HG02938 (cell line): Measurements from ENCODE around the gene HRK.
A peak's percentile ranks its signal among the peaks of the same experiment; 100 is the strongest.

Source experiments
- ATAC-seq: cut with Tn5 transposase; IDR thresholded peaks from one replicate; pipeline ENCODE4 v1.9.1; 2021; ENCODE audit warnings: mild to moderate bottlenecking, moderate library complexity; ENCODE audit not compliant: unreplicated experiment

HRK gene

DNA sequence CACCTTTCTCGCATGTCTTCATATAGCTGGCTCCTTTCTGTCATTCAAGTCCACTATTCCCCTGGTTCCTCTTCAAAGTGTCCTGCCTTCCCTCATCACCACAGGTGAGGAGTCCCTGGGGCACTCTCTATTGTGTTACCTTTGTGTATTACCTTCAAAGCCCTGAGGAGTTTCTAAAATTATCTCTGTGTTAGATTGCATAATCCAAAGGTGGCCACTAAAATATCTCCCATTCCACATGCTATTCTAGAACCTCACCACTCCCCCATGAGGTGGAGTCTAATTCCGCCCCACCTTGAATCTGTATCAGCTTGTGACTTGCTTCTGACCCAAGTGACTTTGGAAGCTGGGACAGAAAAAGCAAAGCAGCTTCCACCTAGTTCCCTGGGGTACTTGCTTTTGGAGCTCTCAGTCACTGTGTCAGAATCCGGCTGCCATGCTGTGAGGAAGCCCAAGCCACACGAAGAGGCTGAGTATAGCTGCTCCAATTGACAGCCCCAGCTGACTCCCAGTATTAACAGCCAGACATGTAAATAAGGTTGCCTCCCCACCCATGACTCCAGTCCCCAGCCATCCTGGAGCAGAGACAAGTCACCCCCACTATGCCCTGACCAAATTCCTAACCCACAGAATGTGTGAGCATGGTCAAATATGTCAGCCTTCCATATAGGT is 6.8 kb downstream of the HRK start:
- no peak for ATAC-seq

DNA sequence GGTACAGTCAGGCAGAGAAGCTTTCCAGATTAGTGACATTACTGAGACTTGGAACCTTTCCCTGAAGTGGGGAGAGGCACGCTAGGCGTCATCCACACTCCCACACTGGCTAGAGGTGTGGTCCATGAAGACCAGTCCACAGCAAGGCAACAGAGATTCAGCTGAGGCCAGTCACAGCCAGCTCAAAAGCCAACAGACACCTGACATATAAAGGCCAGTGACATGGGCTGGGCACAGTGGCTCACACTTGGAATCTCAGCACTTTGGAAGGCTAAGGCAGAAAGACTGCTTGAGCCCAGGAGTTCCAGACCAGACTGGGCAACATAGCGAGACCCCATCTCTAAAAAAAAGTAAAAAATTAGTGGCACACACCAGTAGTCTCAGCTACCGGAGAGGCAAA is 10.9 kb downstream of the HRK start:
- no peak for ATAC-seq

DNA sequence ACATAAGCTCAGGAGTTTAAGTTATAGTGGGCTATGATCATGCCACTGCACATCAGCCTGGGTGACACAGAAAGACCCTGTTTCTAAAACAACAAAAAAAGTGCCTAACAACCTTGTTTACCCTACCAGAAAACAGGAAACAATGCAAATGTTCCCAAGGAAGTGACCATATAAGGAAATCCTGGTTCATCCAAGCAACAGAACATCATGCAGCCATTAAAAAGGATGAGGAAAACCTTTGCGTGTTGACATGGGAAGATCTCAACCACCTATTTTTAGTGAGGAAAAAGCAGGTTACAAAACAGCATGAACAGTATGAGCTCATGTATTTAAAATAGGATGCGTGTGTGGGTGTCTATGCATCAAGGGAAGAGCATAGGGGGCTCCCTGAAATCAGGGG is 13.7 kb downstream of the HRK start:
- ATAC-seq = no peak

DNA sequence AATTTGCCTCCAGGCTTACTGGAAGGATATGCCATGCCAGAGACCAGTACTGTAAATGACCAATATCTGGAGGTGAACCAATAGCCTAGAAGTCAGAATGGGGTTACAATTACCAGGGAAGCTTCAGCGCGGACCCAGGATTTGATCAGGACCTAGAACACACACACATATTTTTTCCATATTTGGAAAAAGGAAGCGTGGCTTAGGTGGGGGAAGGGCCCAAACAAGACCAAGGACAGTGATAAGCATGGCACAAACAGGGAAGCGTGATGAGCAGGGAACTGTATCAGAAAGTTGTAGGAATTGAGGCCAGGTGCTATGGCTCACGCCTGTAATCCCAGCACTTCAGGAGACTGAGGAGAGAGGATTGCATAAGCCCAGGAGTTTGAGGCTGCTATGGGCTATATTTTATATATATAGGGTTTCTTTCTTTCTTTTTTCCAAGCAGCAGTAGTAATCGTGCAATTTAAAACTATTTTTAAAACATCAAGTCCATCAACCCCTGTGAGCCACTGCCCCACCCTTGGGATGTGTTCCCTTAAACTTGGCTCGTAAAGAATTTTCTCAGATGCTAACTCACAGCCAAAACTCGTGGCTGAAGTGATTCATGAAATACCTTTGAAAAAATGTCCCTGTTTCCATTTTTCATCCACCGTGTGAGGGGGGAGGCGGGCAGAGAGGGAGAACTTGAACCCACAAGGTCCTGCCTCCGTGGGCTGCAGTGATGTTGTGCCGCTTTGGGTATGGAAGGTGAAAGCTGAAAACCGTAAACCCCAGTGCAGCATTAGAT is 16.7 kb downstream of the HRK start:
- no peak for ATAC-seq

DNA sequence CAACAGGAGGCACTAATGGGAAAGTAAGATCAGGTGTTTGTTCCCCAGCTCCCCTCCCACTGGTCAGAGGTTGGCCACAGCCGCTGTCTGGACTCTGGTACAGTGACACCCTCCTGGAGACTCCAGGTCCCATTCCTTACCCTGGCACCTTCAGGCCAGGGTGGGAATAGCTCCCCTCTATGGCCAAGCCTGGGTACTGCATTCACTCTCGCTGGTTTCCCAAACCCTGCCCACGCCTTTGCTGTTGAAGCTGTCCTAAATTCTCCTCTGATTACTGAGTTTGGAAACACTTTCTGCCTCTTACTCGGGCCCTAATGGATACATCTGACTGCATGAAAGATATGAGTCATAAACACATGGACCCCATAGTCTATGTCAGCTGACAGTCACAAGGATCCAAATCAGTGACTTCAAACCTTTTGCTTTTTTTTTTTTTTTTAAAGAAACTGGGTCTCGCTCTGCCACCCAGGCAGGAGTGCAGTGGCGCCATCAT is 17.9 kb downstream of the HRK start:
- no peak for ATAC-seq

DNA sequence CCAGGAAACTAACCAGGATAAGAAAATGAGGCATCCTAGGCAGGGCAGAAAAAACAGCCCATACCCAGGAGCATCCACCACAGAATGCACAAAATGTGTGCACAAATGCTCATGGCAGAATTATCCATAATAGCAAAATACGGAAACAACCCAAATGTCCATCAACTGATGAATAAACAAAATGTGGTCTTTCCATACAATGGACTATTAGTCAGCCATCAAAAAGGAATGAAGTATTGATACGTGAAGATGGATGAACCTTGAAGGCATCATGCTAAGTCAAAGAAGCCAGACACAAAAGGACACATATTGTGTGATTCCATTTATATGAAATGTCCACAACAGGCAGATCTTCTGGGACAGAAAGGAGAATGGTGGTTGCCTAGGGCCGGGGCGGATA is 19.1 kb downstream of the HRK start:
- no peak for ATAC-seq

DNA sequence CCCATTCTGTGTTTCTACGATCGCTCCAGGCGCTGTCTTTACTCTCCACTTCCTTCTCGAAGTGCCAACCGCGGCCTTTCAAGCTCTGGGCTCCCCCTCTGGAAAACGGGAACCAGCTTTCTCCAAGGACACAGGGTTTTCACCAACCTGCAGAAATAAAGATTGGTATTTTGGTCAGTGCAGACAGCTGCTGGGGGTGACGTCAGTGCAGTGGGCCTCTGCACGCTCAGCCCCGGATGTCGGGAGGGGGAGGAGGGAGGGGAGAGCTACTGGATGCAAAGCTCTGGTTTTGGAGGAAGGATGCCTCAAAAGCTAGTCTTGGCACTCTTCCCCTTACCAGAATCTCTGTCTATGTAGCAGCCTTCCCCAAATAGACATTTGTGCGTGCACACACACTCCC is 19.9 kb downstream of the HRK start:
- ATAC-seq = peak; percentile 84

DNA sequence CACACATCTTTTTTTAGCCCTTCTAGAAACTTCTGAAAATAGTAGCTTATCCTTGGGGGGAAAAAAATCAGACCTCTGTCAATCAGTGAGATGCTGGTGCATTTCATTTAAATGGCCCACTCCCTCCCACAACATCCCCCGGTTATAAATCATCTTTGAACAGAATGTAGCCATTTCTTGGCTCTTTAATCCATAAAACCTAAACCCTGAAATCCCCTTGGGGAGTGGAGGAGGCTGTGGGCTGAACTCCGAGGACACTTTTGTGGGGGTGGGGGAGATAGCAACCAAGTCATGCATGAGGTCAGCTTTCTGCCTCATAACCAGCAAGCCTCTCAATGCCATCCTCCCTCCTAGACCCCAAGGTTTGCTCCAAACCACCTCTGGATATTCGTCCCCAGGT is 21.0 kb downstream of the HRK start:
- no peak for ATAC-seq

DNA sequence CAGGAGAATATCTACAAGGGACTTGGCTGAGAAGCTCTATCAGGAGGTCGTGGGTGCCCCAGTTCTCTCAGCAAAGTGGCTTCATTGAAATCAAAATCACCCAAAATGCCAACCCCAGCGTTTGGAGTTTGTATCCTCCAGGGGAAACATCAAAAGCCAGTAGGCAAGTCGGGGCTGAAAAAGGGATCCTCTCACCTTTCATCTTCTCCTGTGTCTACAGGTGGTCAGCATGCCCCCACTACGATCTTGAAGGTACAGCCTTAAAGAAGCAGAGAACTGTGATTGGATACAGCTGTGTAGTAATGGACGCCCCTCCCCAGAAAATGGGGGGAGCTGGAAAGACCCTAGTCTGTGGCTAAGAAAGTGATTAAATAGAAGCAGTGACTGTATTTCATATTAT is 22.2 kb downstream of the HRK start:
- no peak for ATAC-seq

DNA sequence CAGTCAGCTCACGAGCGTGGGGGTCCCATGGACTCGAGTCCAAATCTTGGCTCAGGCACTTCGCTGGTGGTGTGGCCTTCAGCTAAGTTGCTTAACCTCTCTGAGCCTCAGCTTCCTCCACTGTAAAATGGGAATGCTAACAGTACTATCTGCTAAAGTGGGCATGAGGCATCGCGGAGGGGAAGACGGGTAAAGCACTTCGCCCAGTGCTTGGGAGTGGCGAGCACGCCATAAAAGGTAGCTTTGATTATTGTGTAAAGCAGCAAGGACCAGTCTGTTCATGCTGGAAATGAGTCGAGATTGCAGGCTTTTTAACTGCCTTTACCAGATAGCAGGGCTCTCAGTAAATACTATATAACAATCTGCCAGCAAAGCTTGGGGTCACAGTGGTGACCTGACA is 24.5 kb downstream of the HRK start:
- ATAC-seq = no peak

DNA sequence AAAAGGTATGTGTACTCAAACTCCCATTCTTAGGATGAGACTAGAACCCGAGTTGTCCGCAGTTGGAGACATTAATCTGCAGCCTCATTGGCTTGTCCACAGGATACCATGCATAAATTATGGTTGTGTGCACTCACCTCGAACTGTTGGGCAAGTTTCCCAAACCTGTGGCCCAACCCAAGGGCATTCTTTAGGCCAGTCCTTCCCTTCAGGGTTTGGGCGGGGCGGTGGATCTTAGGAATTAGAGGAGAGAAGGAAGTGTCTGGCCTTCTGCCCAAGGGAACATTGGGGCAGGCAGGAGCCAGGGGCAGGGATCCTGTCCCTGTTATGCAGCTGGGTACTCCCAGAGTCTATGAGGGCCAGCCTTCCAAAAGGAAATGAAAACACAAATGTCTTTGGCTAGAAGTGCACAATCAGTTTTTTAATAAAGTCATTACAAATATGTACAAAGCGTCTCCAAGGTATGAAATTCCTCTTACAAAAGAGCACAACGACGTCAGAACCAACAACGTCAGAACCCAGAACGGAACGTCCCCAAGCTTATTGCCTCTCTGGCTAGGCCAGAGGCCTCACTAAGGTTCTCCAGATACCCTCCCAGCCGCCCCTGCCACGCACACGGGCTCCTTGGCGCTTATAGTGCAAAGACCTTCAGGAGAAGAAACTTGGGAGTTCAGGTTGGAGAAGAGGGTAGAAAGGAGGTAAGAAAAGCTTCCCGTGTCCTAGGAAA is 25.3 kb downstream of the HRK start:
- no peak for ATAC-seq

DNA sequence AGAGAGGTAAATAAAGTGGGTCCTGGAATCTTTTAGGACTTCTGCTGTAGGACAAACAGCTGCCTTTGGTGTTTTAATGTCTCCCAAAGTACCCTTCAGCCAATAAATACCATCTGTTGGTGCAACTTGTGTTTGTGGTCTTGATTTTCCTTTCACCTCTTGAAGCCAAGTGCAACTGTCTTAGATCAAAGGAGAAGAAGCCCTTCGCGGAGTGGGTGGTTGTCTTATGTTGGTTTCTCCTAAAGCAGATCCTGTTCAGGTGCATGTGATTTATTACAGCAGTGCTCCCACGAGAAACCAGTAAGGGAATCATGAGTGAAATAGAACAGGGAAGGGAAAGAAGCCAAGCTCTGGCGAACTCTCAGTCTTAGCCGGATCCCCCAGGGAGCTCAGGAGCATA is 27.7 kb downstream of the HRK start:
- ATAC-seq = no peak

DNA sequence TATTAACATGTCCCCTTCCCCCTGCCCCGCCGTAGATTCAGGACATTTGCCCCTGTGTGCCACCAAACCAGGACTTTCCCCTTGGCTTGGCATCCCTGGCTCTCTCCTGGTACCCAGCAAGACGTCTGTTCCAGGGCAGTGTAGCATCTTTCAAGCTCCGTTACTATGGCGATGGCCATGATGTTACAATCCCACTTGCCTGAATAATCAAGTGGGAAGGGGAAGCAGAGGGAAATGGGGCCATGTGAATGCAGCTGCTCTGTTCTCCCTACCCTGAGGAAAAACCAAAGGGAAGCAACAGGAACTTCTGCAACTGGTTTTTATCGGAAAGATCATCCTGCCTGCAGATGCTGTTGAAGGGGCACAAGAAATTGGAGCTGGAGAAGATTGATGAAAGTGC is 28.9 kb downstream of the HRK start:
- no peak for ATAC-seq

DNA sequence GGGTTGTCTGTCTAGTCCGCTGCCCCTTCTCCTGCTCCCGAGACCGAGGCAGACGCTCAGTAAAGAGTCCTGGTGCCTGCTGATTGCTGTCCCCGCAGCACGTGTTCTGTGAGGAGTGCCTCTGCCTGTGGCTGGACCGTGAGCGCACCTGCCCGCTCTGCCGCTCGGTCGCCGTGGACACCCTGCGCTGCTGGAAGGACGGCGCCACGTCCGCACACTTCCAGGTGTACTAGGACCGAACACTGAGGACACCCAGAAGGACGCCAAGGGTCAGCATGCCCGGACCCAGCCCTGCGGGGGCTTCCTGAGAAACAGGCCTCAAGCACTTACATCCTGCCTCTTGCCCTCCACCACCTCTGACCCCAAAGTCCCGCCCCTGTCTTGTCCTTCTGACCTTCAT is 32.0 kb downstream of the HRK start:
- no peak for ATAC-seq

DNA sequence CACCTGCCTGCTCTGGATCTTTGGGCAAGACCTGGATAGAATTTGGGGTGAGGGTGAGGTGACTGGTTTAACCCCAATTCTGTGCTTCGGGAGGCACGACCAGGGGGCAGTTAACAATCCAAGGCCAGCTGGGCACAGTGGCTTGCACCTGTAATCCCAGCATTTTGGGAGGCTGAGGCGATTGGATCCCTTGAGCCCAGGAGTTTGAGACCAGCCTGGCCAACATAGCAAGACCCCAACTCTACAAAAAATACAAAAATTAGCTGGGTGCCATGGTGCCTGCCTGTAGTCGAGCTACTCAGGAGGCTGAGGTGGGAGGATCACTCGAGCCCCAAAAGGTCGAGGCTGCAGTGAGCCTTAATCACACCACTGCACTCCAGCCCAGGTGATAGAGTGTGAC is 38.2 kb downstream of the HRK start:
- ATAC-seq = no peak

DNA sequence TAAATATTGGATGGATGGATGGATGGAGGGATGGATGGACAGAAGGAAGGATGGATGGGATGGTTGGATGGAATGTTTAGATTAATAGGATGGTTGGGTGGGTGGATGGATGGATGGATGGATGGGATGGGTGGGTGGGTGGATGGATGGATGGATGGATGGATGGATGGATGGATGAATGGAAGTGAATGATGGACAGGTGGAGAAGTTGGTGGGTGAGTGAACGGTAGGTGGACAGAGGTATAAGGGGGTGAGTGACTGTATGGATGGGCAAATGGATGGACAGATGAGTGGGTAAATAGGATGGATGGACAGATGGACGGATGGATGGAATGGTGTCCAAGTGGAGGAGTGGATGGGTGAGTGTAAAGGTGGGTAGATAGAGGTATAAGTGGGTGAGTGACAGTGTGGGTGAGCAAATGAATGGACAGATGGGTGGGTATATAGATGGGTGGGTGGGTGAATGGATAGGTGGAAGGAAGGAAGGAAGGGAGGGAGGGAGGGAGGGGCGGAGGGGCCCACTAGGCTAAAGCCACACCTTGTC is 41.9 kb downstream of the HRK start:
- ATAC-seq = no peak

DNA sequence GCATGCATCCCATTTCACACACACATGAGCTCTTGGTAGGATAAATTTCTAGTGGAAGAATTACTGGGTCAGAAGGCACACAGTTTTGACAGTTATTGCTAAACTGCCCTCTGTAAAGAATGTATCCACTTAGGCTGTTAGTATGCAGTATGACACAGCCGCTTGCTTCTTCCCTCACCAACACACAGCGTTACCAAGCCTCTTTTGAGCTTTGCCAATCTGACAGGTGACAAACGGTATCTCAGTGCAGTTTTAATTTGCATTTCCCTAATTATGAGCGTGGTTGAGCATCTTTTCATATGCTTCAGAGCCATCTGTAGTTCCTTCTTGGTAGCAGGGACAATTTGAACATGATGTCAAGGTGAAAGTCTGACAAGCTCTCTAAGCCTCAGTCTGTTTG is 42.9 kb downstream of the HRK start:
- ATAC-seq = no peak

DNA sequence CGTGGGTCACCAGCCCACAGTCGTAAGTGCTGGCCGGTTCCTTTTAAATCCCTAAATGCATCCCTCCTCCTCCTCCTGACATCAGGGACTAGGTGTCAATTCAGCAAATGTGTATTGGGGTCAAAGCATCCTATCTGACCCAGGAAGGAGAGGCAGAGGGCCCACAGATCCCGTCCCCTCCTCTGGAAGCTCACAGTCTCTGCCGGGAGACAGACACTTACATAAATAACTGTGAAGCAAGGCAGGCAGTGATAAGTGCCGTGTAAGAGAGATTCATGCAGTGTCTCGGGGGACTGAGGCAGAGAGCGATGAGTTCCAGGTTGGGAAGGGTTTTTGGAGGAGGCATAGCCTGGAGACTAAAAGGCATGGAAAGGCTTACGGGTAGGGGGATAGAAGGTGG is 44.1 kb downstream of the HRK start:
- no peak for ATAC-seq

DNA sequence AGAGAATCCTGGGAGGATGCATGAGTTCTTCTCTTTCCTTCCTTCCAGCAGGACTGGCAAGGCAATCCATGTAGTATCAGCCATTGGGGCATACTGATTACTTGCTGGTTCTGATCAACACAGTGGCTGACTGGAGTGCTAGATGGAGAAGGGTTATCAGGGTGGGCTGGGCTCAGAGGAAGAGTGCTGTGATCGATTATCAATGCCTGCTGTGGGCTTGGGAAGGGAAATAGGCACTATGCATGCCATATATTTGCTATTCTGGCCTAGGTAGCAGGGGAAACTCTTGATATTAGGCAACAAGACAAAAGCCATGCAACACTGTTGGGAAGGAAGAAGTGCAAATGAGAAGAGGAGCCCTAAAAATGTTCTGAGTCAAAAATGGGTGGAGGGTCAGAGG is 45.8 kb downstream of the HRK start:
- no peak for ATAC-seq

DNA sequence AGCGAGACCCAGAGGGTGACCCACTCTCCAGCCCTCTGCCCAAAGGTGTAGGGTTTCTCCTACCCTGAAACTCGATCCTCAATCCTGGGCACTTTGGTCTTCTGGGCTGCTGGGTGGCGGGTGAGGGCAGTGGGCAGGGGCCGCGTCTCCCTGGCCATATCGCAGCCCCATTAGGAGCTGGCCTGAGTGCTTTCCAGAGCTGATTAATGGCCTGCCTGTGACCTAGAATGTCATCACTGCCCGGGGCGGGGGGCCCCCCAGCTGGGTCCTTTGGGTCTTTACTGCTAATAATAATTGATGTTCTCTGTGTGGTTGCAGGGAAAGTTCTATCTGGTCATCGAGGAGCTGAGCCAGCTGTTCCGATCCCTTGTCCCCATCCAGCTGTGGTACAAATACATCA is 47.8 kb downstream of the HRK start:
- no peak for ATAC-seq

DNA sequence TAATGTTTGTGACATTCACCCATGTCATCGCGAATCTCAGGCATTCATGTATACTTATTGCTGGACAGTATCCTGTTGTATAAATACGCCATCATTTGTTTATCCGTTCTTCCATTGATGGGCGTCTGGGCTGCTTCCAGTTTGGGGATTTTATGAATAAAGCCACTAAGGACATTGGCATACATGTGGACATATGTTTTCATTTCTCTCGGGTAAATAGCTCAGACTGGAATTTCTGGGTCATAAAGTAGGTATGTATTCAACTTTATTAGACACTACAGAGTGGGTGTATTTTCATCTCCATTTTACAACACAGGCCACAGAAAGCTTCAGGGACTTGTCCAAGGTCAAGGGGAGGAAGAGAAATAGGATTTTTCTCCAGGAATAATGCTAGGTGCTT is 48.9 kb downstream of the HRK start:
- ATAC-seq = no peak

DNA sequence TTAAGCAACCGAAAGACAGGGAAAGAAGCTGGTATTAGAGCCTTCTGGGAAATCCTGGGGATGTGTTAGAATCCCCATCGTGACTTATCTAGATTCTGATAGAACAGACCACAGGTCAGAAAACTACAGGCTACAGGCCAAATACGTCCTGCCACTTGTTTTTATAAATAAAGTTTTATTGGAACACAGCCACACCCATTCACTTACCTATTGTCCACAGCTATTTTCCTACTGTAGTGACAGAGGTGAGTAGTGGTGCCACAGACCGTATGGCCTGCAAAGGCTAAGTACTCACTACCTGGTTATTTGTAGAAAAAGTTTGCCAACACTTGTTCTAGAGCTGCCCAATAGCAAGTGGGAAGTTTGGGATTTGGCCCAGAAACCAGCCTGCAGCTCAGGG is 53.8 kb downstream of the HRK start:
- no peak for ATAC-seq
